HG03064 (cell line): ENCODE data around the gene PLA2G4F.

ENCODE experiments used
- ATAC-seq: cut with Tn5 transposase; IDR thresholded peaks from one replicate; pipeline ENCODE4 v1.9.1; 2021; ENCODE audit warnings: low read depth; ENCODE audit not compliant: unreplicated experiment

Gene PLA2G4F

GRCh38 chr15:42134617-42135245, 21.7 kb downstream of the PLA2G4F start:
- ATAC-seq: no peak

- no peak for ATAC-seq
Measured at GRCh38 chr15:42133886-42134502, 22.4 kb downstream of the PLA2G4F start.

- ATAC-seq: no peak
Measured at GRCh38 chr15:42133356-42133755, 23.1 kb downstream of the PLA2G4F start.

- no peak for ATAC-seq
Measured at GRCh38 chr15:42131826-42132806, 24.3 kb downstream of the PLA2G4F start.

GRCh38 chr15:42131006-42131405, 25.4 kb downstream of the PLA2G4F start:
- ATAC-seq: no peak

GRCh38 chr15:42130246-42130986, 26.0 kb downstream of the PLA2G4F start:
- no peak for ATAC-seq

GRCh38 chr15:42129364-42129763, 27.1 kb downstream of the PLA2G4F start:
- ATAC-seq: no peak

GRCh38 chr15:42128476-42128875, 28.0 kb downstream of the PLA2G4F start:
- ATAC-seq: no peak

GRCh38 chr15:42123546-42123945, 32.9 kb downstream of the PLA2G4F start:
- ATAC-seq: no peak

- ATAC-seq: no peak
Measured at GRCh38 chr15:42121682-42122081, 34.8 kb downstream of the PLA2G4F start.

- ATAC-seq: no peak
Measured at GRCh38 chr15:42121021-42121420, 35.4 kb downstream of the PLA2G4F start.

- ATAC-seq: no peak
Measured at GRCh38 chr15:42120285-42120684, 36.2 kb downstream of the PLA2G4F start.

GRCh38 chr15:42119446-42119760, 37.0 kb downstream of the PLA2G4F start:
- ATAC-seq: no peak

GRCh38 chr15:42118650-42119445, 37.6 kb downstream of the PLA2G4F start:
- ATAC-seq: no peak

- no peak for ATAC-seq
Measured at GRCh38 chr15:42111924-42112323, 44.5 kb downstream of the PLA2G4F start.

GRCh38 chr15:42110367-42110766, 46.1 kb downstream of the PLA2G4F start:
- no peak for ATAC-seq

- no peak for ATAC-seq
Measured at GRCh38 chr15:42108806-42109205, 47.6 kb downstream of the PLA2G4F start.

- no peak for ATAC-seq
Measured at GRCh38 chr15:42108189-42108588, 48.2 kb downstream of the PLA2G4F start.

- no peak for ATAC-seq
Measured at GRCh38 chr15:42107473-42107872, 49.0 kb downstream of the PLA2G4F start.

- no peak for ATAC-seq
Measured at GRCh38 chr15:42106288-42106687, 50.1 kb downstream of the PLA2G4F start.
